Loucy (cell line): ENCODE data around the gene PRF1.
A peak's percentile ranks its signal among the peaks of the same experiment; 100 is the strongest.

ENCODE experiments used
- H2AFZ ChIP-seq: fragments of 200-600 bp; sonication (generic); 2 replicates; pipeline ENCODE4 v1.6.0; 2016; ENCODE audit warnings: antibody characterized with exemption, mild to moderate bottlenecking, low read length, moderate library complexity
- H3F3A ChIP-seq: fragments of 200-600 bp; 2 replicates; pipeline ENCODE4 v1.6.0; 2016; ENCODE audit warnings: antibody characterized with exemption, low read depth, mild to moderate bottlenecking
- H3K27me3 ChIP-seq: fragments of 200-600 bp; sonication (generic); 2 replicates; pipeline ENCODE4 v1.6.1; 2014; ENCODE audit warnings: low read length, mild to moderate bottlenecking; ENCODE audit not compliant: insufficient read depth, poor library complexity, severe bottlenecking
- H3K36me3 ChIP-seq: fragments of 200-600 bp; sonication (generic); 2 replicates; pipeline ENCODE4 v1.6.1; 2016; ENCODE audit warnings: low read length; ENCODE audit not compliant: insufficient read depth
- H3K4me1 ChIP-seq: fragments of 200-600 bp; sonication (generic); 2 replicates; pipeline ENCODE4 v1.5.1; 2014; ENCODE audit warnings: low read length, mild to moderate bottlenecking; ENCODE audit not compliant: insufficient read depth, poor library complexity, severe bottlenecking
- H3K4me2 ChIP-seq: fragments of 200-600 bp; sonication (generic); 2 replicates; pipeline ENCODE4 v1.6.0; 2014; ENCODE audit warnings: antibody characterized with exemption, low read length, low read depth, mild to moderate bottlenecking; ENCODE audit not compliant: poor library complexity, severe bottlenecking
- H3K4me3 ChIP-seq: fragments of 200-600 bp; sonication (generic); 2 replicates; pipeline ENCODE4 v1.5.1; 2014; ENCODE audit warnings: low read length, mild to moderate bottlenecking, mixed read lengths; ENCODE audit not compliant: poor library complexity, severe bottlenecking
- H3K79me2 ChIP-seq: fragments of 200-600 bp; sonication (generic); 2 replicates; pipeline ENCODE4 v1.6.1; 2014; ENCODE audit warnings: low read length; ENCODE audit not compliant: insufficient read depth
- H3K9ac ChIP-seq: fragments of 200-600 bp; sonication (generic); 2 replicates; pipeline ENCODE4 v1.6.0; 2014; ENCODE audit warnings: mild to moderate bottlenecking, low read depth, low read length, moderate library complexity; ENCODE audit not compliant: poor library complexity, severe bottlenecking
- H3K9me2 ChIP-seq: fragments of 200-600 bp; sonication (generic); replicated peaks from 2 replicates; pipeline ENCODE4 v1.6.1; 2016; ENCODE audit warnings: low read depth, low read length, mixed read lengths
- H3K9me3 ChIP-seq: fragments of 200-600 bp; sonication (generic); 2 replicates; pipeline ENCODE4 v1.6.1; 2014; ENCODE audit warnings: mild to moderate bottlenecking, antibody characterized with exemption, low read length, low read depth; ENCODE audit not compliant: insufficient read depth
- H4K20me1 ChIP-seq: fragments of 200-600 bp; sonication (generic); 2 replicates; pipeline ENCODE4 v1.6.0; 2014; ENCODE audit warnings: antibody characterized with exemption, low read length, mild to moderate bottlenecking; ENCODE audit not compliant: insufficient read depth, poor library complexity, severe bottlenecking
- CTCF ChIP-seq: fragments of 200-600 bp; sonication (generic); conservative IDR thresholded peaks from 2 replicates; pipeline ENCODE4 v1.5.1; 2014; ENCODE audit warnings: mild to moderate bottlenecking, antibody characterized with exemption, low read length
- EZH2phosphoT487 ChIP-seq: fragments of 200-600 bp; IDR thresholded peaks from 2 replicates; pipeline ENCODE4 v1.6.1; 2018; ENCODE audit warnings: antibody characterized with exemption, mild to moderate bottlenecking, moderate library complexity, borderline replicate concordance

Gene PRF1

DNA sequence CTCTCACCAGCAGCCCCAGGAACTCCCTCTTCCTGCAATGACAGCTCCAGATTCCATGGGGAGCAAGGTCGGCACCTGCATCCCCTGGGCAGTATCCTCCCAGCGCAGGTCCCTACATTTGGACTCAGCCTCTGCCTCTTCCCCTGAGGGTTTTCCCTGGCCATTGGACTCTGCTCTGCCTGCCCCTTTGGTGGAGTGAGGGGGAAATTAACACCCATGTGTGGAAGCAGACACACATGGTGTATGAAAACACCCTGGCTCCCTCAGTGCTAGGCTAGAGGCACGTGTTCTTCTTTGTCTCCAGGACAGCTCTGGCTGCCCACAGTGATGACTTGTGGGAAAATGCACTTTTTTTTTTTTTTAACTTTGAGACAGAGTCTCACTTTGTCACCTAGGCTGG, 8.4 kb downstream of the PRF1 start:
- Histone ChIP-seq H3K4me1 (peaks cover 64% of the 10 kb centered on the region), H3K27me3 (no peaks in the 10 kb centered on the region), H3K4me3 (no peak overlapping the region), H3K9ac (no peak overlapping the region), H2AFZ (no peak overlapping the region), H4K20me1 (peaks cover 5% of the 10 kb centered on the region), H3K9me3 (no peaks in the 10 kb centered on the region), H3K4me2 (no peak overlapping the region), H3K79me2 (peaks cover 17% of the 10 kb centered on the region; the same call in 1 of the 2 replicates), H3F3A (no peaks in the 10 kb centered on the region), H3K36me3 (no peaks in the 10 kb centered on the region; the same call in 1 of the 2 replicates), H3K9me2 (no peaks in the 10 kb centered on the region)
- TF ChIP-seq EZH2phosphoT487 = no peak
- TF ChIP-seq CTCF = no peak

- Histone ChIP-seq H3K4me2 (no peak overlapping the region), H4K20me1 (peaks cover 5% of the 10 kb centered on the region), H3K9me3 (no peaks in the 10 kb centered on the region), H3K9ac (no peak overlapping the region), H3K27me3 (no peaks in the 10 kb centered on the region), H3K36me3 (no peaks in the 10 kb centered on the region), H3K9me2 (no peaks in the 10 kb centered on the region), H3F3A (no peaks in the 10 kb centered on the region), H3K79me2 (peaks cover 11% of the 10 kb centered on the region; the same call in 1 of the 2 replicates), H3K4me1 (peaks cover 71% of the 10 kb centered on the region), H2AFZ (no peak overlapping the region), H3K4me3 (no peak overlapping the region)
- no peak for TF ChIP-seq EZH2phosphoT487
- no peak for TF ChIP-seq CTCF
Measured at GRCh38 chr10:70593513-70593890, 9.0 kb downstream of the PRF1 start.

DNA sequence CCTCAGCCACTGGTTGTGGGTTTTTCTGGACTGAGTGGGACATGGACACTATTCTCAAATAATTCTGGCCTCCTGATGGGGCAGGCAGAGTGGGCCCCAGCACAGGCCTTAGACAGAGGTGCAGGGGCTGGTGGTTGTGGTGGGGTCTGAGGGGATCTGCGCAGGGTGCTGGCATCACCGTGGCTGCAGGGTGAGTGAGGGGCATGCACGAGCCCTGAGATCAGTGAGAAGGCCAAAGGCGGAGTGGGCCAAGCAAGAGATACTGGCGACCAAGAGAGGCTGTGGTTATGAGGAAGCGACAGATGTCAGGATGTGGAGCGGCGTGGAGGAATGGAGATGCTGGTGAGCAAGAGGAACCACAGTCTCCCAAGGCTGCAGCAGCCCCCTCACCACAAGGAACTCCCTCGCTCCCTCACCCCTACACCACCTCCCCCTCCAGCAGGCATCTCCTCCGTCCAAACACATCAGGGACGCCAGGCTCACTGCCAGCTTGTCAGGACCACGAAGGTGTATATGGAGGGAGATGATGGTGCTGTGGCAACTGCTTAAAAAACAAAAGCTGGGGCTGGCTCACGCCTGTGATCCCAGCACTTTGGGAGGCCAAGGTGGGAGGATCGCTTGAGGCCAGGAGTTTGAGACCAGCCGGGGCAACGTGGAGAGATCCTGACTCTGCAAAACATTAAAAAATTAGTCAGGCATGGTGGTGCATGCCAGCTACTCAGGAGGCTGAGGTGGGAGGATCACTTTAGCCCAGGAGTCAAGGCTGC, 9.6 kb downstream of the PRF1 start:
- H3K4me2 ChIP-seq = peak overlapping the region; percentile 6
- H2AFZ ChIP-seq = no peak overlapping the region
- TF ChIP-seq EZH2phosphoT487 (no peak), CTCF (no peak)
- no peaks in the 10 kb centered on the region for H3F3A ChIP-seq
- no peaks in the 10 kb centered on the region for H3K9me2 ChIP-seq
- no peaks in the 10 kb centered on the region for H3K9me3 ChIP-seq
- peaks cover under 1% of the 10 kb centered on the region for H4K20me1 ChIP-seq
- no peak overlapping the region for H3K4me3 ChIP-seq
- no peaks in the 10 kb centered on the region for H3K27me3 ChIP-seq
- no peaks in the 10 kb centered on the region for H3K36me3 ChIP-seq
- peaks cover 5% of the 10 kb centered on the region; the same call in 1 of the 2 replicates for H3K79me2 ChIP-seq
- peaks cover 74% of the 10 kb centered on the region for H3K4me1 ChIP-seq
- no peak overlapping the region for H3K9ac ChIP-seq
